GM12878 (cell line): ENCODE data around the gene PARN. TPM values are rescaled to one million over a fixed set of nuclear protein-coding genes. Genes with fewer than 3 reads are reported as not detected.
A peak's percentile ranks its signal among the peaks of the same experiment; 100 is the strongest.

Experiments
- ATF7 ChIP-seq: fragments of 450-650 bp; IDR thresholded peaks from 2 replicates; pipeline ENCODE4 v1.6.1; 2016; ENCODE audit warnings: low read depth, mild to moderate bottlenecking
- BRCA1 ChIP-seq: IDR thresholded peaks from 2 replicates; pipeline ENCODE4 v1.6.1; 2011; ENCODE audit warnings: low read depth, low read length, improper control_type of control experiment
- CEBPB ChIP-seq, 2 experiments: fragments of 150-350 bp in 1 of 2; IDR thresholded peaks; 2 replicates each; pipeline ENCODE4 v1.6.1; 2012 to 2014; ENCODE audit warnings: low read depth in 2 of 2, low read length in 2 of 2, borderline replicate concordance in 1 of 2, inconsistent platforms in 1 of 2
- HDAC2 ChIP-seq: fragments of 200-600 bp; sonication (generic); IDR thresholded peaks from 2 replicates; pipeline ENCODE4 v1.6.1; 2017
- IRF4 ChIP-seq: IDR thresholded peaks from 2 replicates; pipeline ENCODE4 v1.6.1; 2011; ENCODE audit warnings: low read depth, low read length
- MTA3 ChIP-seq: IDR thresholded peaks from 2 replicates; pipeline ENCODE4 v1.6.1; 2012; ENCODE audit warnings: low read length, inconsistent platforms, borderline replicate concordance
- RAD21 ChIP-seq: IDR thresholded peaks from 2 replicates; pipeline ENCODE4 v1.6.1; 2011; ENCODE audit warnings: mild to moderate bottlenecking, low read depth, low read length, moderate library complexity; ENCODE audit not compliant: insufficient read depth
- RAD51 ChIP-seq: fragments of 450-650 bp; IDR thresholded peaks from 2 replicates; pipeline ENCODE4 v1.6.1; 2016; ENCODE audit warnings: moderate library complexity, mild to moderate bottlenecking, inconsistent platforms
- SP1 ChIP-seq: IDR thresholded peaks from one replicate; pipeline ENCODE4 v1.6.1; 2011; ENCODE audit warnings: low read depth, low read length
- SREBF1 ChIP-seq: IDR thresholded peaks from 2 replicates; pipeline ENCODE4 v1.6.1; 2012; ENCODE audit warnings: mild to moderate bottlenecking, low read length
- TARDBP ChIP-seq: IDR thresholded peaks from 2 replicates; pipeline ENCODE4 v1.6.1; 2016; ENCODE audit warnings: borderline replicate concordance
- TCF7 ChIP-seq: IDR thresholded peaks from 2 replicates; pipeline ENCODE4 v1.6.1; 2014; ENCODE audit warnings: antibody characterized with exemption, borderline replicate concordance
- WRNIP1 ChIP-seq: IDR thresholded peaks from 2 replicates; pipeline ENCODE4 v1.6.1; 2011; ENCODE audit warnings: low read depth, low read length, improper control_type of control experiment, borderline replicate concordance
- polyA plus RNA-seq, 11 experiments: library from polyadenylated mRNA; depleted of rRNA in 4 of 11; unstranded in 6 of 11; stranded (reverse) in 5 of 11; fragments of >200 nt; fragmentation: Nextera tagmentation in 4 of 11; fragmentation: Illumina TruSeq in 1 of 11; extraction: Ambion mirVana in 4 of 11; extraction: Trizol in 1 of 11; gene quantifications; 1 replicate in 1 of 11; 2 replicates in 10 of 11; pipeline versions ENCODE4 v1.2.1 to v1.2.3, GENCODE V29; 2011 to 2016; ENCODE audit warnings: inconsistent platforms in 2 of 11, missing spikeins in 2 of 11, low read depth in 1 of 11
- total RNA-seq, 4 experiments: library from RNA; depleted of rRNA in 3 of 4; stranded (reverse); fragments of >200 nt in 3 of 4; fragmentation: Illumina TruSeq in 1 of 4; extraction: Trizol in 1 of 4; gene quantifications; 2 replicates each; pipeline versions ENCODE4 v1.2.1 to v1.2.3, GENCODE V29; 2013 to 2021
- TF ChIP-seq, protein P1 (sequence below): IDR thresholded peaks from 2 replicates; pipeline ENCODE4 v1.6.1; 2011; ENCODE audit warnings: borderline replicate concordance, low read depth, mild to moderate bottlenecking, moderate library complexity, low read length; ENCODE audit not compliant: insufficient read depth, poor library complexity, severe bottlenecking
- TF ChIP-seq, protein P2 (sequence below): fragments of 450-650 bp; IDR thresholded peaks from 2 replicates; pipeline ENCODE4 v1.6.1; 2016; ENCODE audit warnings: mild to moderate bottlenecking
- TF ChIP-seq, protein P3 (sequence below): fragments of 450-650 bp; IDR thresholded peaks from 2 replicates; pipeline ENCODE4 v1.6.1; 2017; ENCODE audit warnings: mild to moderate bottlenecking, moderate library complexity
- TF ChIP-seq, protein P4 (sequence below): fragments of 450-650 bp; formaldehyde crosslinking; IDR thresholded peaks from 2 replicates; pipeline ENCODE4 v1.4.0; 2022; ENCODE audit warnings: mild to moderate bottlenecking, moderate library complexity
- TF ChIP-seq, protein P5 (sequence below): IDR thresholded peaks from 2 replicates; pipeline ENCODE4 v1.6.1; 2011; ENCODE audit warnings: low read depth, mild to moderate bottlenecking, low read length, moderate library complexity, borderline replicate concordance; ENCODE audit errors: extremely low read depth

The PARN gene
- total and polyA plus RNA-seq, 10 of the 15 experiments (the other 5 are each of a cell fraction or from before 2014, with no cell fraction given), result 15.6 to 77.3 (median 47.7) TPM

DNA sequence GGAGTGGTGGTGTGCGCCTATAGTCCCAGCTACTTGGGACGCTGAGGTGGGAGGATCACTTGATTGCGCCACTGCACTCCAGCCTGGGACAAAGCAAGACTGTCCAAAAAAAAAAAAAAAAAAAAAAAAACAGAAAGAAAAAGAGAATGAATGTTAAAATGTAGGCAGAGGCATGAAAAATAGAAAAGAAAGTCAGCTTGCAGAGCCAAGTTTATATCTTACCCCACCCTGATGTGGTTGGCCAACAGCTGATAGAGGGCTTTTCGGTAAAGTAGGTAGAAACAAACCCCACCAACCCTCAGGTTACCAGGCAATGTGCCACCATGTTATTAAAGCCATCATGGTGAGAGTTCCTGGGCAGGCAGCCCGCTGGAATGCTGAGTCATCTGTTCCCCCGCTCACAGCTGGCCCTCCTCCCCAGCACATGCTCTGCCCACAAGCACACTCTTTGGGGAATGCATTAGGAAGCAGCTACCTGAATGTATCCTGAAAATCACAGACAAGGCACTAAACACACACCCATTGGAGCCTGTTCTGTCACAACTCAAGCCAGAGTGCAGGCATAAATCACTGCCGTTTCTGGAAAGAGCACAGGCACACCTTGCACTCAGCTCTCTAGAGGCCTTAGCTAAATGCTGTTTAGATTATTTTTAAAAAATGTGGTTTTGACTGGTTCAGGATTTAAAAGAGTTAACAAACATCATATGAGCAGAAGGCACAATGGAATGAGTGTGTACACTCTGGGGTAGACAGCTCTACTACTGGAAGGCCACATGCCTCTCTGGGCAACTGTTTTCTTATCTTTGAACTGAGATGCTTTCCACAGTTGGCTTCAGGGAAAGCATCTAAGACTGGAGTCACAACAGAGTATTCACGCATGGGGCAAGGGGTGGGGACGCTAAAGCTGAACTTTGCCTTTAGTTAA lies 128.5 kb downstream of the PARN start (continued):
- TF ChIP-seq, protein P1, sequence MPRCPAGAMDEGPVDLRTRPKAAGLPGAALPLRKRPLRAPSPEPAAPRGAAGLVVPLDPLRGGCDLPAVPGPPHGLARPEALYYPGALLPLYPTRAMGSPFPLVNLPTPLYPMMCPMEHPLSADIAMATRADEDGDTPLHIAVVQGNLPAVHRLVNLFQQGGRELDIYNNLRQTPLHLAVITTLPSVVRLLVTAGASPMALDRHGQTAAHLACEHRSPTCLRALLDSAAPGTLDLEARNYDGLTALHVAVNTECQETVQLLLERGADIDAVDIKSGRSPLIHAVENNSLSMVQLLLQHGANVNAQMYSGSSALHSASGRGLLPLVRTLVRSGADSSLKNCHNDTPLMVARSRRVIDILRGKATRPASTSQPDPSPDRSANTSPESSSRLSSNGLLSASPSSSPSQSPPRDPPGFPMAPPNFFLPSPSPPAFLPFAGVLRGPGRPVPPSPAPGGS, result no peak
- TF ChIP-seq RAD21 (no peak), TCF7 (no peak), IRF4 (no peak), TARDBP (no peak), SREBF1 (no peak), BRCA1 (no peak), RAD51 (no peak), HDAC2 (no peak), SP1 (no peak), WRNIP1 (no peak), MTA3 (no peak), CEBPB (IDR thresholded peaks at IDR 0.05; ENCODE audit: borderline replicate concordance in 1 of 2, low read depth in 2 of 2, low read length in 2 of 2) (no peak), ATF7 (no peak)
- TF ChIP-seq, protein P2, sequence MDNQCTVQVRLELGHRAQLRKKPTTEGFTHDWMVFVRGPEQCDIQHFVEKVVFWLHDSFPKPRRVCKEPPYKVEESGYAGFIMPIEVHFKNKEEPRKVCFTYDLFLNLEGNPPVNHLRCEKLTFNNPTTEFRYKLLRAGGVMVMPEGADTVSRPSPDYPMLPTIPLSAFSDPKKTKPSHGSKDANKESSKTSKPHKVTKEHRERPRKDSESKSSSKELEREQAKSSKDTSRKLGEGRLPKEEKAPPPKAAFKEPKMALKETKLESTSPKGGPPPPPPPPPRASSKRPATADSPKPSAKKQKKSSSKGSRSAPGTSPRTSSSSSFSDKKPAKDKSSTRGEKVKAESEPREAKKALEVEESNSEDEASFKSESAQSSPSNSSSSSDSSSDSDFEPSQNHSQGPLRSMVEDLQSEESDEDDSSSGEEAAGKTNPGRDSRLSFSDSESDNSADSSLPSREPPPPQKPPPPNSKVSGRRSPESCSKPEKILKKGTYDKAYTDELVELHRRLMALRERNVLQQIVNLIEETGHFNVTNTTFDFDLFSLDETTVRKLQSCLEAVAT, result no peak
- TF ChIP-seq, protein P3, sequence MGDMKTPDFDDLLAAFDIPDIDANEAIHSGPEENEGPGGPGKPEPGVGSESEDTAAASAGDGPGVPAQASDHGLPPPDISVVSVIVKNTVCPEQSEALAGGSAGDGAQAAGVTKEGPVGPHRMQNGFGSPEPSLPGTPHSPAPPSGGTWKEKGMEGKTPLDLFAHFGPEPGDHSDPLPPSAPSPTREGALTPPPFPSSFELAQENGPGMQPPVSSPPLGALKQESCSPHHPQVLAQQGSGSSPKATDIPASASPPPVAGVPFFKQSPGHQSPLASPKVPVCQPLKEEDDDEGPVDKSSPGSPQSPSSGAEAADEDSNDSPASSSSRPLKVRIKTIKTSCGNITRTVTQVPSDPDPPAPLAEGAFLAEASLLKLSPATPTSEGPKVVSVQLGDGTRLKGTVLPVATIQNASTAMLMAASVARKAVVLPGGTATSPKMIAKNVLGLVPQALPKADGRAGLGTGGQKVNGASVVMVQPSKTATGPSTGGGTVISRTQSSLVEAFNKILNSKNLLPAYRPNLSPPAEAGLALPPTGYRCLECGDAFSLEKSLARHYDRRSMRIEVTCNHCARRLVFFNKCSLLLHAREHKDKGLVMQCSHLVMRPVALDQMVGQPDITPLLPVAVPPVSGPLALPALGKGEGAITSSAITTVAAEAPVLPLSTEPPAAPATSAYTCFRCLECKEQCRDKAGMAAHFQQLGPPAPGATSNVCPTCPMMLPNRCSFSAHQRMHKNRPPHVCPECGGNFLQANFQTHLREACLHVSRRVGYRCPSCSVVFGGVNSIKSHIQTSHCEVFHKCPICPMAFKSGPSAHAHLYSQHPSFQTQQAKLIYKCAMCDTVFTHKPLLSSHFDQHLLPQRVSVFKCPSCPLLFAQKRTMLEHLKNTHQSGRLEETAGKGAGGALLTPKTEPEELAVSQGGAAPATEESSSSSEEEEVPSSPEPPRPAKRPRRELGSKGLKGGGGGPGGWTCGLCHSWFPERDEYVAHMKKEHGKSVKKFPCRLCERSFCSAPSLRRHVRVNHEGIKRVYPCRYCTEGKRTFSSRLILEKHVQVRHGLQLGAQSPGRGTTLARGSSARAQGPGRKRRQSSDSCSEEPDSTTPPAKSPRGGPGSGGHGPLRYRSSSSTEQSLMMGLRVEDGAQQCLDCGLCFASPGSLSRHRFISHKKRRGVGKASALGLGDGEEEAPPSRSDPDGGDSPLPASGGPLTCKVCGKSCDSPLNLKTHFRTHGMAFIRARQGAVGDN, result 0 out of 2 replicates have a peak, but pooled peaks have one; percentile 42
- TF ChIP-seq, protein P4, sequence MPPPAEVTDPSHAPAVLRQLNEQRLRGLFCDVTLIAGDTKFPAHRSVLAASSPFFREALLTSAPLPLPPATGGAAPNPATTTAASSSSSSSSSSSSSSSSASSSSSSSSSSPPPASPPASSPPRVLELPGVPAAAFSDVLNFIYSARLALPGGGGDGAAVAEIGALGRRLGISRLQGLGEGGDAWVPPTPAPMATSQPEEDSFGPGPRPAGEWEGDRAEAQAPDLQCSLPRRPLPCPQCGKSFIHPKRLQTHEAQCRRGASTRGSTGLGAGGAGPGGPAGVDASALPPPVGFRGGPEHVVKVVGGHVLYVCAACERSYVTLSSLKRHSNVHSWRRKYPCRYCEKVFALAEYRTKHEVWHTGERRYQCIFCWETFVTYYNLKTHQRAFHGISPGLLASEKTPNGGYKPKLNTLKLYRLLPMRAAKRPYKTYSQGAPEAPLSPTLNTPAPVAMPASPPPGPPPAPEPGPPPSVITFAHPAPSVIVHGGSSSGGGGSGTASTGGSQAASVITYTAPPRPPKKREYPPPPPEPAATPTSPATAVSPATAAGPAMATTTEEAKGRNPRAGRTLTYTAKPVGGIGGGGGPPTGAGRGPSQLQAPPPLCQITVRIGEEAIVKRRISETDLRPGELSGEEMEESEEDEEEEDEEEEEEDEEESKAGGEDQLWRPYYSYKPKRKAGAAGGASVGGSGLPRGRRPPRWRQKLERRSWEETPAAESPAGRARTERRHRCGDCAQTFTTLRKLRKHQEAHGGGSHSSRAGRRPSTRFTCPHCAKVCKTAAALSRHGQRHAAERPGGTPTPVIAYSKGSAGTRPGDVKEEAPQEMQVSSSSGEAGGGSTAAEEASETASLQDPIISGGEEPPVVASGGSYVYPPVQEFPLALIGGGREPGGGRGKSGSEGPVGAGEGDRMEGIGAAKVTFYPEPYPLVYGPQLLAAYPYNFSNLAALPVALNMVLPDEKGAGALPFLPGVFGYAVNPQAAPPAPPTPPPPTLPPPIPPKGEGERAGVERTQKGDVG (CRISPR knock-in tag), result no peak
- TF ChIP-seq, protein P5, sequence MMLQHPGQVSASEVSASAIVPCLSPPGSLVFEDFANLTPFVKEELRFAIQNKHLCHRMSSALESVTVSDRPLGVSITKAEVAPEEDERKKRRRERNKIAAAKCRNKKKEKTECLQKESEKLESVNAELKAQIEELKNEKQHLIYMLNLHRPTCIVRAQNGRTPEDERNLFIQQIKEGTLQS, result no peak
